T-cell (primary cell): ENCODE results near the gene CPNE4. TPM values are rescaled to one million over a fixed set of nuclear protein-coding genes. Genes with fewer than 3 reads are reported as not detected.

Experiments
- ATAC-seq, 4 experiments: fragments of 200-7000 bp in 3 of 4; fragments of 150-1000 bp in 1 of 4; cut with Tn5 transposase; replicated peaks in 1 of 4; 1 replicate in 3 of 4; 2 replicates in 1 of 4; pipeline ENCODE4 v1.10.0; 2021; ENCODE audit warnings: moderate library complexity in 3 of 4, mild to moderate bottlenecking in 2 of 4, moderate number of reproducible peaks in 1 of 4
- CTCF ChIA-PET, 2 donors: fragments of 300-600 bp; sonication (Branson Sonifier 250); formaldehyde crosslinking; loops; one replicate each; lab custom pipeline; 2022; ENCODE audit warnings: antibody characterized with exemption in 2 of 2; lab: Charles Lee
- POLR2A ChIA-PET, 2 donors: fragments of 300-600 bp; sonication (Branson Sonifier 250); formaldehyde crosslinking; loops; one replicate each; lab custom pipeline; 2022; ENCODE audit warnings: antibody characterized with exemption in 2 of 2; lab: Charles Lee
- DNase-seq, 35 experiments: peaks; one replicate each; pipeline versions ENCODE4 v3.0.0 to v3.0.0-alpha.2; 2013 to 2023
- H3K27ac ChIP-seq: one replicate; pipeline ENCODE4 v1.5.1; 2013; ENCODE audit warnings: low read length
- H3K27me3 ChIP-seq, 2 experiments: replicated peaks in 1 of 2; 1 replicate in 1 of 2; 2 replicates in 1 of 2; pipeline versions ENCODE4 v1.6.1 to v1.7.0; 2013; ENCODE audit warnings: low read length in 1 of 2, mixed read lengths in 1 of 2; ENCODE audit not compliant: control insufficient read depth in 2 of 2, insufficient read depth in 2 of 2; ENCODE audit errors: extremely low read depth in 1 of 2
- H3K36me3 ChIP-seq, 2 donors: 1 replicate in 1 of 2; 2 replicates in 1 of 2; pipeline versions ENCODE4 v1.6.1 to v1.7.0; 2013; ENCODE audit warnings: low read length in 1 of 2; ENCODE audit not compliant: control insufficient read depth in 2 of 2, insufficient read depth in 1 of 2; ENCODE audit errors: extremely low read depth in 1 of 2
- H3K4me1 ChIP-seq, 2 experiments: 1 replicate in 1 of 2; 2 replicates in 1 of 2; pipeline versions ENCODE4 v1.6.1 to v1.7.0; 2013; ENCODE audit warnings: low read length in 2 of 2, mixed read lengths in 1 of 2; ENCODE audit not compliant: insufficient read depth in 2 of 2, control insufficient read depth in 1 of 2; ENCODE audit errors: extremely low read depth in 1 of 2
- H3K4me3 ChIP-seq, 2 donors: 1 replicate in 1 of 2; 2 replicates in 1 of 2; pipeline versions ENCODE4 v1.5.1 to v1.7.0; 2013; ENCODE audit warnings: mild to moderate bottlenecking in 2 of 2, low read length in 1 of 2, moderate library complexity in 1 of 2; ENCODE audit not compliant: control insufficient read depth in 1 of 2; ENCODE audit errors: extremely low read depth in 1 of 2
- H3K9me3 ChIP-seq: 2 replicates; pipeline ENCODE4 v1.7.0; 2013
- H3K27ac Mint-ChIP-seq, 2 donors: one replicate each; pipeline ENCODE4 v1.8.0; 2020 to 2021; ENCODE audit warnings: mild to moderate bottlenecking in 2 of 2, mixed read lengths in 2 of 2
- H3K27me3 Mint-ChIP-seq, 2 donors: one replicate each; pipeline ENCODE4 v1.8.0; 2021 to 2022; ENCODE audit warnings: mixed read lengths in 2 of 2
- H3K36me3 Mint-ChIP-seq: one replicate; pipeline ENCODE4 v1.8.0; 2021; ENCODE audit warnings: mixed read lengths
- H3K4me1 Mint-ChIP-seq, 3 donors: one replicate each; pipeline ENCODE4 v1.8.0; 2020 to 2022; ENCODE audit warnings: mixed read lengths in 3 of 3, mild to moderate bottlenecking in 1 of 3
- H3K4me3 Mint-ChIP-seq, 3 donors: one replicate each; pipeline ENCODE4 v1.8.0; 2020 to 2022; ENCODE audit warnings: mild to moderate bottlenecking in 3 of 3, mixed read lengths in 3 of 3, moderate library complexity in 3 of 3
- H3K9me3 Mint-ChIP-seq, 3 donors: one replicate each; pipeline ENCODE4 v1.8.0; 2020 to 2022; ENCODE audit warnings: mixed read lengths in 3 of 3
- WGBS: methylation state at CpG from one replicate; pipeline ENCODE4 v1.1.5; 2013; ENCODE audit warnings: missing lambda C conversion rate; ENCODE audit not compliant: insufficient coverage; 5-methylcytosine and 5-hydroxymethylcytosine counted together
- total RNA-seq, 35 experiments: library from RNA in 6 of 35; stranded (reverse) in 6 of 35; fragments of 120-200 nt in 1 of 35; gene quantifications; one replicate each; pipeline versions ENCODE4 v1.2.1 to v1.2.4 and lab custom pipeline; 2013 to 2026

Gene CPNE4
- total RNA-seq (not detected), total RNA-seq (lab: John Stamatoyannopoulos, UW) (0 to 0.12 (median 0) reads per million in 29 experiments)
- not detected for total RNA-seq (2013)

DNA sequence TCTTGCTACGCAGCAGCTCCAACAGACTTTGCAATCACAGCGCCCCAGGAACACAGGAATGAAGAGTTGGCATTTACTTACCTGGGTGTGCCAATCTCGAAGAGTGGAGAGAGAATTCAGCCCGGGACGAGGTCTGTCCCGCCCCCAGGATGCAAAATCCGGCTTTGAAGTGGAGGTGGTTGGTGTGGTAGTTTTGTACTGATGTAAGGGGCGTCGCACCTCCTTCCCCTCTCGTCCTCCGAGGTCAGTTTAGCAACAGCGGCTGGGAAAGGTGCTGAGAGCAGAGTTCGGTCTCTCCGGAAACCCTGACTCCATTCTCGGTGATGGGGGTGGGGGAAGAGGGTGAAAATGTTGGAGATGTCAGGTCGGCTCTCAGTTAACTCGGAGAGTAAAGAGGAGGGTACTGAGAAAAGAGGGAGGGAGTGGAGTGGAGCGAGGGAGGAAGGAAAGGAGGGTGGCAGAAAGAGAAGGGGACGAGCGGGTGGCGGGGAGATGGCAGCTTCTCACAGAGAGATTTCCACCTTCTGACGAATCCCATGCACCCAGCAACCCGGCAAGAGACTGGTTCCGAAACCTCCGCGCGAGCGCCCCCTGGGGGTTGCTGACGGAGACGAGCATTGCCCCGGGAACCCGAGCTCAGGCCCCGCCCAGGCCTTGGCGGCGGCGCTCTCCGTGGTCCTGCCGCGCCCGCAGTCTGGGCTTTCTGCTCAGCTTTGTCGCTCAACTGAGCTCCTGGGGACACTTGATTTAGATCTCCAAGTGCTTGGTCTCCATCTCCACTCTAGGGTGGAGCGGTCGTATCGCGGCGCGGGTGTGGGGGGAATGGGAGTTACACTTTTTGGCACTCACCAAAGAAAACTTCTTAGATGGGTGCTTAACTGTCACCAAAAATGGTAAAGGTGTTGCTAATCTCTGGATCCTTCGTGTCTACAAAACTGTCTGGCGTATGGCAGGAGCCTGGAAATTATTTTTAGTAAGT, at the start of gene CPNE4:
Gene CPNE4, minus strand, starts transcription at position 529 of the 979 bp plus-strand sequence.
- peaks cover 7 to 10% (median 10%) of the 10 kb centered on the region in 3 donors for H3K4me1 Mint-ChIP-seq
- DNase-seq, result peak in 33 of 35 experiments; percentile 1 to 62 (median 37)

DNA sequence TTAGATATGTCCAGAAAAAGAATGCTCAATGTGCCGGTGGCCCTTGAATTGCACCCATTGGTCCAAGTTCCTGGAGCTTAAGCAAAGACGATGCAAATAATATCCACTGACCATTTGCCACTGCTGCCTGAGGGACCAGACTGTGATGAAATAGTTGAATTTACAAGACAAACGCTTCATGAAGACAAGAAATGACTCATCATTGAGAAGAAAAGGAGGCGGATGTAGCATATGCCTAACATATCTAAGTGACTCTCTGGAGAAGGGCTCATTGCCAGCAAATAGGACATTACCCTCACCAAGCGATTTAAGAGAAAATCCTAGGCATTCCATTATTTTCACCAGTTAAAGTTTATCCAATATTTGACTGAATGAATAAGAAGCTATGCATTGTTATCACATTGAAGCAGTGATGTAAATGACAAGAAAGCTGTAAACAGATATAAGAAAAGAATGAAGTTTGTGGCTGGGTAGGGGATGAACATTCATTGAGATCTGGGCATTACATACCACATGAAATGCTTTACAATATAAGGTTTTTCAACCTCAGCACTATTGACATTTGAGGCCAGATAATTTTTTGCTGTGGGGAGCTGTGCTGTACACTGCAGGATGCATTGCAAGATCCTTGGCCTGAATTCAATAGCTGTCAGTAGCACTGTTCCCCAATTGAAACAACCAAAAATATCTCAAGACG, 48.9 kb upstream of the CPNE4 start:
- H3K4me1 ChIP-seq, result no peaks in the 10 kb centered on the region
- peaks cover 1 to 4% of the 10 kb centered on the region in 2 donors for H3K27me3 Mint-ChIP-seq
- DNase-seq (no peak), ATAC-seq (no peak)
- H3K36me3 ChIP-seq, result no peaks in the 10 kb centered on the region
- H3K27ac Mint-ChIP-seq, result no peak overlapping the region
- no peak overlapping the region for H3K27ac ChIP-seq
- H3K36me3 Mint-ChIP-seq, result no peaks in the 10 kb centered on the region
- H3K4me1 Mint-ChIP-seq, result no peaks in the 10 kb centered on the region
- no peaks in the 10 kb centered on the region for H3K9me3 Mint-ChIP-seq
- no peaks in the 10 kb centered on the region for H3K27me3 ChIP-seq
- no peaks in the 10 kb centered on the region for H3K9me3 ChIP-seq
- CTCF ChIA-PET, result no interaction called here
- no peak overlapping the region for H3K4me3 Mint-ChIP-seq
- POLR2A ChIA-PET, result no interaction called here
- WGBS, result 100% methylated on average over 1 of the region's 6 CpGs
- no peak overlapping the region for H3K4me3 ChIP-seq

More for the DNA sequence above, at the start of gene CPNE4:
- Mint-ChIP-seq H3K36me3 (no peaks in the 10 kb centered on the region), H3K27me3 (peaks cover 66 to 72% of the 10 kb centered on the region in 2 donors), H3K27ac (no peak within 1 kb of the TSS), H3K9me3 (no peaks in the 10 kb centered on the region), H3K4me3 (peak within 1 kb of the TSS; percentile 17 to 50 (median 28))
- CTCF ChIA-PET, result interaction anchor here in 1 of 2 donors (0.6 kb wide), 1 partner anchor 1007 kb away, joined by 4 read pairs; no protein-coding TSS in a partner anchor
- 3% methylated on average over 37 of the region's 49 CpGs for WGBS
- no peaks in the 10 kb centered on the region for H3K9me3 ChIP-seq
- H3K4me1 ChIP-seq, result peaks cover 0 to 4% of the 10 kb centered on the region in 2 experiments
- POLR2A ChIA-PET, result no interaction called here
- H3K4me3 ChIP-seq, result peak within 1 kb of the TSS in 1 of 2 donors; percentile 39
- peak; percentile 54 to 75 (median 66) for ATAC-seq
- H3K27me3 ChIP-seq, result peaks cover 25 to 28% of the 10 kb centered on the region in 2 experiments
- no peak within 1 kb of the TSS for H3K27ac ChIP-seq
- H3K36me3 ChIP-seq, result no peaks in the 10 kb centered on the region

DNA sequence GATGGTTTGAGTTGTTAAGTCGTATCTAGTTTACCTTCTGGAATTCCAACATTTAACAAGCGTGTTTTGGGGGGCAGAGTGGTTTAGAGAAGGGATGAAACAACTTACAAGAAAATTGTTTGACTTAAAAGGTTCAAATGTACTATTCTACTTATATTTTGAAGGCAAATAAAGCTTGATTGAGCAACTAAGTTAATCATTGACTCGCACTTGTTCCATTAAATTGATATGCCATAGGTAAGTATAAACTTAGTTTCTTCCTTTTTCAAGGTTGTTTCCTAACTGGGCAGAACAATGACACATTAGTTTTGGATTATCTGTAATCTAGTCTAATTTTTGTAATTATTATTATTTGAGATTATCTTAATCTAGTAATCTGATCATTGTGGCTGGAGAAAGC, 48.3 kb upstream of the CPNE4 start:
- no peaks in the 10 kb centered on the region for H3K9me3 Mint-ChIP-seq
- peaks cover 1 to 4% of the 10 kb centered on the region in 2 donors for H3K27me3 Mint-ChIP-seq
- no peak overlapping the region for H3K27ac ChIP-seq
- no peaks in the 10 kb centered on the region for H3K36me3 ChIP-seq
- no peaks in the 10 kb centered on the region for H3K4me1 ChIP-seq
- no peak overlapping the region for H3K4me3 ChIP-seq
- POLR2A ChIA-PET, result no interaction called here
- no peaks in the 10 kb centered on the region for H3K4me1 Mint-ChIP-seq
- no peak overlapping the region for H3K27ac Mint-ChIP-seq
- CTCF ChIA-PET, result no interaction called here
- no peaks in the 10 kb centered on the region for H3K9me3 ChIP-seq
- ATAC-seq (no peak), DNase-seq (no peak)
- WGBS, result no CpG with 5 or more reads among the region's 3 CpGs
- H3K4me3 Mint-ChIP-seq, result no peak overlapping the region
- H3K36me3 Mint-ChIP-seq, result no peaks in the 10 kb centered on the region
- H3K27me3 ChIP-seq, result no peaks in the 10 kb centered on the region

DNA sequence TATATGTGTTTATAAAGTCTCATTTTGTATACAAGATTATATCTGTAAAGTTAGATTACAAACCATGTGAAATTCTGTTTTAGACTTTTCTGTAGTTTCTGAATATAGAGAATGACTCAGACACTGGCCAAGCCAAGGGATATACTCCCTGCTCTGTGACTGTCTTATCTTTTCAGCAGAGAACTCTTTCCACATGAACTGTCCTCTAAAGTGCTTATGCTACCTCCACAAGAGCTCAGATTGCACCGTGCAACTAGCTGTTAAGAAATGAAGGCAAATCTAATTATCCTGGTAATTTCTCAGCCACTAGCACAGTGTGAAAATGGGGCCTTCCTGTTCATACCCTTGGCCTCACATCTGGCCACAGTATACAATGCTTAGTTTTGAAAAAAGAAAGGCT, 44.3 kb upstream of the CPNE4 start:
- WGBS, result no CpG with 5 or more reads among the region's 1 CpG
- Histone ChIP-seq H3K27me3 (no peaks in the 10 kb centered on the region), H3K4me1 (no peaks in the 10 kb centered on the region), H3K36me3 (no peaks in the 10 kb centered on the region), H3K4me3 (no peak overlapping the region), H3K9me3 (no peaks in the 10 kb centered on the region), H3K27ac (no peak overlapping the region)
- no peak for ATAC-seq
- no peak for DNase-seq
- H3K36me3 Mint-ChIP-seq, result no peaks in the 10 kb centered on the region
- H3K27me3 Mint-ChIP-seq, result peaks cover 0 to 1% of the 10 kb centered on the region in 2 donors
- no peaks in the 10 kb centered on the region for H3K4me1 Mint-ChIP-seq
- POLR2A ChIA-PET, result no interaction called here
- no peak overlapping the region for H3K27ac Mint-ChIP-seq
- H3K4me3 Mint-ChIP-seq, result no peak overlapping the region
- H3K9me3 Mint-ChIP-seq, result no peaks in the 10 kb centered on the region
- CTCF ChIA-PET, result no interaction called here

DNA sequence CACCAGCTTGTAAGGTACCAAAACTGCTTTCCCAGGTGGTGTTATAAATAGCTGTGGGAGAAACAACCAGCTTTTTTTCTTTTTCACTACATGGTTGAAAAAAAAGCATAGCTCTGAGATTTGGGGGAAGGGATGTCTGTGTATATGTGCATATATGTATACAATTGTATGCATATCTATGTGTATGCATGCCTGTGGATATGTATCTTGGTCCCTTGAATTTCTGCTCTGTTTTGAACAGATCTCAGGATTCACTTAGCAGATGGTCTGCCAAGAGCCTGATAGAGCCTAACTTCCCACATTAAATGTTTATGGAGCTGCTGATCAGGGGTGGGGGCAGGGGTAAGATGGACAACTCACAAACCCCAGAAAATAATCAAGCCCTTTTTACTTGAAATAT, 39.0 kb upstream of the CPNE4 start:
- ChIA-PET CTCF (no interaction called here), POLR2A (no interaction called here)
- H3K4me3 ChIP-seq, result no peak overlapping the region
- Mint-ChIP-seq H3K27ac (no peak overlapping the region), H3K27me3 (peaks cover 0 to 5% of the 10 kb centered on the region in 2 donors), H3K4me3 (no peak overlapping the region), H3K4me1 (no peaks in the 10 kb centered on the region), H3K36me3 (no peaks in the 10 kb centered on the region), H3K9me3 (no peaks in the 10 kb centered on the region)
- no peak overlapping the region for H3K27ac ChIP-seq
- H3K9me3 ChIP-seq, result no peaks in the 10 kb centered on the region
- H3K36me3 ChIP-seq, result no peaks in the 10 kb centered on the region
- H3K27me3 ChIP-seq, result no peaks in the 10 kb centered on the region
- no peak for DNase-seq
- H3K4me1 ChIP-seq, result no peaks in the 10 kb centered on the region
- no peak for ATAC-seq

DNA sequence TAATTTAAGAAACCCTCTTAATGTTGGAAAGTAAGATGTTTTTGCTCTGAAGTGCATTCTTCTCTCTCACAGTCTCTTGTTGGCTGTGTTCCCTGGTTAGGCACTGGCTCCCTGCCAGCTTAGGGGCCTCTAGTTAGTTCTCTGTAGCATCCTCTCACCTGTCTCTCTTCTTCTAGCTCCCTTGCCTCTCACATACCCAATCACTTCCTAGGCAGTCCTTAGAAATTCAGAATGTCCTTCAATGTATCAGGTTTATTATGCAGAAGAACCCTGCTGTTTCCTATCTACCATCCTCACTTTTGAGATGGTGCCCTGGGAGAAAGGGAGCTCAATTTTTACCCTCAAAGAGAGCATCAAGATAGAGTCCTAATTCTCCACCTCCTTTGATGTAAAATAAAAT, 36.2 kb upstream of the CPNE4 start:
- H3K27ac Mint-ChIP-seq, result no peak overlapping the region
- H3K4me3 Mint-ChIP-seq, result no peak overlapping the region
- Histone ChIP-seq H3K27ac (no peak overlapping the region), H3K9me3 (no peaks in the 10 kb centered on the region), H3K36me3 (no peaks in the 10 kb centered on the region), H3K27me3 (no peaks in the 10 kb centered on the region), H3K4me1 (no peaks in the 10 kb centered on the region), H3K4me3 (no peak overlapping the region)
- no peaks in the 10 kb centered on the region for H3K4me1 Mint-ChIP-seq
- peaks cover 0 to 5% of the 10 kb centered on the region in 2 donors for H3K27me3 Mint-ChIP-seq
- H3K36me3 Mint-ChIP-seq, result no peaks in the 10 kb centered on the region
- ChIA-PET POLR2A (no interaction called here), CTCF (no interaction called here)
- ATAC-seq (no peak), DNase-seq (no peak)
- peaks cover 0 to 5% (median 0%) of the 10 kb centered on the region in 3 donors for H3K9me3 Mint-ChIP-seq
